Posterior cingulate gyrus (tissue), 11 donors: ENCODE results near the gene LHFPL6.
A peak's percentile ranks its signal among the peaks of the same experiment; 100 is the strongest.

ENCODE experiments used
- DNase-seq, 10 donors: peaks; one replicate each; pipeline versions ENCODE4 v3.0.0 to v3.0.0-alpha.2; 2020 to 2021; ENCODE audit warnings: mixed read lengths in 3 of 10
- intact Hi-C: fragments of 100-400 bp; cut with DNase I; formaldehyde crosslinking; loops from one replicate; pipeline ENCODE4 v1.15.1; 2023

Gene LHFPL6

DNA sequence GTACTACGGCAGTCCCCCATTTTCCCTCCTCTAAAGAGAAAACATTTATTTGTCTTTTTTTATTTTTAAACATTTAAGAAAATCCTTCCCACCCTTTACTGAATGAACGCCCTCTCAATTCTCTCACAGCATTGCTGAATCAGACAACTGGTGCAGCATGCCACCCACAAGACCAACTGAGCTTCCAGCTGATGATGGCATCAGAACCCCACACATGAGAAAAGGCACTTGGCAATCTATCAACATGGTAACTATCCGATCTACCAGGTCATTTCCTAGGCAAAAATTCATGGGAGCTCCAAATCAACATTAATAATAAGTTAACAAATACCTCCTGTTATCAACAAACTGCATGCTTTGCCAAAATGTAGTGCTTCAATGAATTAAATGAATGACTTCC is 43.1 kb downstream of the LHFPL6 start:
- intact Hi-C loops: no loop called here
- DNase-seq: peak in 1 of 10 donors; percentile 80

- DNase-seq: no peak
- intact Hi-C loops: no loop called here
These were observed 45.6 kb downstream of the LHFPL6 start for GRCh38 chr13:39557285-39557955.

DNA sequence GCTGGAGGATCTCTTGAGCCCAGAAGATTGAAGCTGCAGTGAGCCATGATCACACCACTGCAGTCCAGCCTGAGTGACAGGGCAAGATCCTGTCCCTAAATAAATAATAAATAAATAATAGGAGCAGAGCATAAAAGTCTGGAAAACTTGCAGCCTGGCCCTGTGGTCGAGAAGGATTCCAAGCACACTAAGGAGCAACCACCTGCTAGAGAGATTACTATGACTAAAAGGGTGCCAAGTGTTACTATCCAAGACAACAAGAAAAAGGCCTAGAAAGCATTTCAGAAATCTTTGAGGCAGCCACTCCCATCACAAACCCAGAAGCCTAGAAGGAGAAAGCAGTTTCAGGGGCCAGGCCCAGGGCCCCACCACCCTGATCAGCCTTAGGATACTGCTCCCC is 46.1 kb downstream of the LHFPL6 start:
- intact Hi-C loops: no loop called here

DNA sequence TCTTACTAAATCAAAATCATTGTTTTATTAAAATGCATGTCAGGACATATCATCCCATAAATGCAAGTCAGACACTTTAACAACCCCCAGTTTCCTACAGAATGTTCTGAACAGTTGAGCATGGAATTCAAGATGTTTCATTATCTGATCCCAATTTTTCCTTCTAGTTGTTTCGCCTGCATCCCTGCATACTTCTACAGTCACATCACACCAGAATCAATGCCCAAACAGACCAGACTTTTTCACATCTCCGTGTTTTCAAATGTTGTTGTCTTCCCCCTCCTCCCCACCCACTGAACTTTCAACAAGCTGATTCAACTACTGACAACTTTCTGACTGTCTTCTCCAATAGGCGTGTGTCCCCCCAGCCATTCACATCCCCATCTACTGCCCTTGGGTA is 48.6 kb downstream of the LHFPL6 start:
- intact Hi-C loops: no loop called here
- DNase-seq: no peak

More for the DNA sequence above, 46.1 kb downstream of the LHFPL6 start:
- DNase-seq: no peak

DNA sequence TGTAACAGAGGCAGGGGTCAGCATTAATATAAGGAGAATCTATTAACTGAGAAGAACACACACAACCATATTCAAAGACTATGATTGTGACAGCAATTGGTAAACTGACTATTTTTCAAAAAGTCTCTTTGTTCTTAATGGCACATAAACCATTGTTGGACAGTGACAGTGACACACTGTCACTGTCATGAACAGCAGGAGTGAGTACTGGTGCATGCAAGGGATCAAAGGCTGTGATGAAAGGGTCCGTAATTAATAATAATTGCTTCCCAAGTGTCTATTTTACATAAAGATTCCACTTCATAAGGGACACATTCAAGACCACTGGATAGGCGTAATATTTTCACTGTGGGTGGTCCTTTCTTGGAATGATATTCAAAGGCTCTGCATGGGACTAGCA is 50.7 kb downstream of the LHFPL6 start:
- no peak for DNase-seq
- intact Hi-C loops: no loop called here

DNA sequence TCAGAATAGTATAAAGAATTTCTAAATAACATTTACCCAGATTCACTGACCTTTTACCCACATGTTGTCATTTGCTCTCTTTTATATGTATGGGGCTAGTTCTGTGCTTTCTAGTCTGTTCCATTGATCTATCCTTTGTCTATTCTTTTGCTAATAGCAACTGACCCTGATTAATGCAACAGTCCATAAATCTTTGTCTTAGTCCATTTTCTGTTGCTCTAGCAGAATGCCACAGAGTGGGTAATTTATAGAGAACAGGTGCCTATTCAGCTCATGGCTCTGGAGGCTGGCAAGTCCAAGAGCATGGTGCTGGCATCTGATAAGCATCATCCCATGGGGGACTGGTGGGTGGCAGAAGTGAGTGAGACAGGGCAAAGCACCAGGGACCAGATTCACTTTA is 52.1 kb downstream of the LHFPL6 start:
- intact Hi-C loops: no loop called here
- DNase-seq: no peak

DNA sequence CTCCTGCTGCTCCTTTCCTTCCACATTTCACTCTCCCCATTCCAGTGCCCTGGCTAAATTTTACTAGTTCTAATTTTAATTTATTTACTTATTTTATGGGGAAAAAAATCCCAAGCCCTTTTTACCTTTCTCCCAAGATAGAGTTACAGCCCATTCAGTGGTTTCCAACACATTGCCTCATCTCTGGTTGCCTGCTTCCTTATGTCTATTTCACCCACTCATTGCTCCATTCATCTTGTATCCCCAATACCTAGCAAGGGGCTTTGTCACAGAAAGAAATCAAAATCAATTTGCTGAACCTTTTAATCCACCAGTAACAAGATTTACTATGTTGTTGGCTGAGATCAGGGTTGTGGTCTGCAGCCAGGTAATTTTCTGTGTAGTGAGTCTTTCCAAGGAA is 55.9 kb downstream of the LHFPL6 start:
- DNase-seq: no peak
- intact Hi-C loops: no loop called here

DNA sequence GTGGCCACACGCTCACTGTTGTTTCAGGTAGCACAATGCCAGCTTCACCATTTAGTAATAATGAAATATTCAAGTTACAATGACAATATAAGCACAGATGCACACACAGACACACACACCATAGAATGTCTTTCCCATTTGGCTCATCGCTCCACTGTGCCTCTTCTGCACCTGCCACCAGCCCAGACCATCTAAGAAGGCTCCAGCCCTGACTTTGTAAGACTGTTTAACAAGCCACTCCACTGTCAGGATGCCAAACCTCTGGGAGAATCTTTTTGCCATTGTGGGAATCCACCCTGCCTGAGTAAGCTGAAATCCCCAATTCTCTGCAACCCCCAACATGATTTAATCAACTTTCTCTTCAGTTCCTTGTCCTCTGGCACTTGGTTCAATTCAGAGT is 60.6 kb downstream of the LHFPL6 start:
- no peak for DNase-seq
- intact Hi-C loops: no loop called here

GRCh38 chr13:39540929-39541605 is 61.9 kb downstream of the LHFPL6 start:
- no peak for DNase-seq
- intact Hi-C loops: no loop called here

GRCh38 chr13:39538816-39539790 is 63.9 kb downstream of the LHFPL6 start:
- no peak for DNase-seq
- intact Hi-C loops: no loop called here

GRCh38 chr13:39536906-39537305 is 66.1 kb downstream of the LHFPL6 start:
- intact Hi-C loops: no loop called here
- no peak for DNase-seq

DNA sequence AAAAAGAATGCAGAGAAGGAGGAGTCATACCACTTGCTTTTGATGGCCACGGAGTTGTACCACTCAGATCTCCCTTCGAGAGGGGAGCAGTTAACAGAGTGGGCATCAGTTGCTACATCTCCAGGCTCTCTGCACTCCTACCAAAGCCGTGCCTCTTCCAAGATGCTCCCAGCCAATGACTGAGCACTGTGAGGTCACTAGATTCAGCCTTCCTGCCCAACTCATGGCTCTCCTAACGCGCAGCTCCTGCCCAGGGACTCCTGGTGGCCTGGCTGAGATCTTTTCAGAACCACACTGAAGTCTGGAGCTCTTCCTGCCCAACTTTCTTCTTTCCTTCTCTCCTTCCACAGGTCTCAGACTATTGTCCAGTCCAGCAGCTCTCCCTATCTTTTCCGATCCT is 66.7 kb downstream of the LHFPL6 start:
- intact Hi-C loops: no loop called here
- peak in 1 of 10 donors; percentile 45 for DNase-seq

- DNase-seq: no peak
- intact Hi-C loops: no loop called here
These were observed 69.3 kb downstream of the LHFPL6 start for GRCh38 chr13:39533651-39534150.

DNA sequence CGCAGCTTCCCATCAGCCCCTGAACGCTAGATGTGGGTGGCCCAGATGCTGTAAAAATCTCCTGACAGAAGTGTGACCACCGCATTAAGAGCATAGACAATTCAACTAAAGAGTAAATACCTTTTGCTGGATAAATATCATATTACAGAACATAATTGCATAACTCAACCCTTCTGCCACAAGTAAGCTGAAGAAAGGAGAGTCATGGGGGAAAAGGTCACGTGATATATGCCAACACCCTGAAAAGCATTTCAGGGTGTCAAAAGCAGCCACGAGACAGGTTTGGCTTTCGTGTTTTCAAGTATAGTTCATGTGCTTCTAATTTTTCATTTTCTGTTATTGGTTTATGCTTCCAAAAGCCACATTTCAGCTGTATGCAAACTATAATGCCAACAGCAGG is 71.3 kb downstream of the LHFPL6 start:
- intact Hi-C loops: no loop called here
- DNase-seq: no peak

GRCh38 chr13:39530916-39531315 is 72.1 kb downstream of the LHFPL6 start:
- intact Hi-C loops: no loop called here
- DNase-seq: no peak

DNA sequence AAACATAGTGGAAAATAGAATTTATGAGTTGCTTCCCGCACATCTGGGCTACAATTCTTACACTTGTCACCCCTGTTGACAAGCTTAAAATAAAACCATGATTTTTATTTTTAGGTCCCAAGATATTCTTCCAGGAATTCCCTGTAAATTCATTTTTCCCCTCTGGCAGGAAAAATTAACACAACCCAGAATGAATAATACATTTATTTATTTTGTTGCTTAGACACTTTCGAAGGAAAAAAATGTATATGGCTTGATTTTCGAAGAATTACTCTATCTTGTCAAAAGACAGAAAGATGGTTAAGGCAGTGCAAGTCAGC is 74.4 kb downstream of the LHFPL6 start:
- no peak for DNase-seq
- intact Hi-C loops: no loop called here

DNA sequence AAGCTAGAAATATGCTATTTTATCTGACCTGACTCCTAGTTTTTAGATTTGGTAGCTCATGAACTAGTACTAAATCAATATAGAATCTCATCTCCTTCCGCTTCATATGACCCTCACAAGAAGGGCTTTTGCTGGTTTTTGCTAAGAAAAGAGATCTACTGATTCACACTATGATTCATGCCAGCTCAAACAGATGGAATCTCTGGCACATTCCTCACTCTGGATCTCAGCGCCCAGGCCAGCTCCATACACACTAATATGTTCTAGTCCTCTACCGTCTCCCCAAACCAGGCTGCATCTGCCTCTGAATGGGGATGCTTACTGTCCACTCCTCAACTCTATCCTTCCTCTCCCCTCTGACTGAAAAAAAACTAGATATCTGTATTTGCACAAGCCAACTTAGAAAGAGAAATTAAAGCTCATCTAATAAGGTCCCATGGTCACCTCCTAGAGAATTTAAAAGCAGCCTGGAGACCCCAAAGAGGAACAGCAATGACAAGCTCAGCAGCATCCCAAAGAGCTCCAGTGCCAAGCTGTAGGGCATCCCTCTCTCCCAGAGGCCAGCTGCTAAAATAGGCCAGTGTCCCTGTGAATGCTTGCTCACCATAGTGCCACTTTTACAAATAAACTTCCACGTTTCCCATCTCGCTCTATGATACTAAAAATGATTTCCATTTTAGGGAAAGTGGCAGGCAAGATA is 74.9 kb downstream of the LHFPL6 start:
- intact Hi-C loops: no loop called here
- peak in 8 of 10 donors; percentile 14 to 88 (median 42) for DNase-seq

- DNase-seq: no peak
- intact Hi-C loops: no loop called here
These were observed 75.7 kb downstream of the LHFPL6 start for GRCh38 chr13:39527301-39527700.

GRCh38 chr13:39526499-39526898 is 76.5 kb downstream of the LHFPL6 start:
- intact Hi-C loops: no loop called here
- DNase-seq: no peak

DNA sequence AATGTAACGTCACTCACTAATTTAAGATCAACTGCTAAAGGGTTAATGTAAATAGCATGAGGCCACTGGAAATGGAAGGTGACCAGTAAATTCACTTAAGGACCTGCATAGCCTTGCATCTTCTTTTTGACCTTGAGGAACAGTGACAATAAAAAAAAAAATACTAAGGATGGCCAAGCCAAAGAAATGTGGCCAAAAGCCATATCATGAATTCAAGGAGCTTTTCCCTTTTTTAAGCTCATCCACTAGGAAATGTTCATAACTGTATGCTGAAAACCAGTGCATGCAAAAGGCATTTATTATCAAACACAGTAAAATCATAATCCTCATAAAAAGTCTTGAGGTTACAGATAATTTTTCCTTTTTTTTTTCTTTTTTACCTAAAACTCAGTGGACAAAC is 77.5 kb downstream of the LHFPL6 start:
- DNase-seq: no peak

GRCh38 chr13:39524795-39525194 is 78.2 kb downstream of the LHFPL6 start:
- intact Hi-C loops: no loop called here
- no peak for DNase-seq

More for the DNA sequence above, 77.5 kb downstream of the LHFPL6 start:
- intact Hi-C loops: no loop called here
